Testis (tissue), 2 donors: ENCODE data around the gene CD72.

Experiments
- CTCF ChIP-seq, 3 experiments: fragments of 450-650 bp in 2 of 3; fragments of 200-600 bp in 1 of 3; sonication (generic) in 1 of 3; IDR thresholded peaks; one replicate each; pipeline ENCODE4 v1.5.1; 2016 to 2019; ENCODE audit warnings: antibody characterized with exemption in 3 of 3, mild to moderate bottlenecking in 2 of 3, moderate library complexity in 1 of 3
- POLR2A ChIP-seq: fragments of 450-650 bp; IDR thresholded peaks from one replicate; pipeline ENCODE4 v1.6.1; 2017; ENCODE audit warnings: antibody characterized with exemption, mild to moderate bottlenecking, moderate library complexity

- TF ChIP-seq CTCF (IDR thresholded peaks at IDR 0.05), result no peak
- TF ChIP-seq POLR2A, result no peak
Measured at GRCh38 chr9:35568196-35568595, 50.0 kb downstream of the CD72 start.
